ENCODE measurements around the gene ME2.
"Not testable (repeated sequence)": the region's sequence is repeated elsewhere in the genome, so short reads cannot be mapped to it uniquely, and the experiment has no call there.

ME2 gene

DNA sequence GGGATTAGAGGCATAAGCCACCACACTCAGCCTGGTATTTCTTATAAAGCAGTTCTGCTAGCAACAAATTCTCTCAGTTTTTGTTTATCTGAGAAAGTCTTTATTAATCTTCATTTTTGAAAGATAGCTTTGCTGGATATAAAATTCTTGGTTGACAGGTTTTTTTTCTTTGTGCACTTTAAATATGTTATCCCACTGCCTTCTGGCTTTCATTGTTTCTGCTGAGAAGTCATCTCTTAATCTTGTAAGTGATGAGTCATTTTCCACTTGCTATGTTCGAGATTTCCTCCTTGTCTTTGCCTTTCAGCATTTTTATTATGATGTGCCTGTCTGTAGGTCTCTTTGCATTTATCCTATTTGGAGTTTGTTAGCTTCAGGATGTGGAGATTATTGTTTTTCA, 83.1 kb downstream of the ME2 start:
- H3K4me3 ChIP-seq (ENCODE audit: low read depth, low read length) = no peak overlapping the region
- ChIA-PET CTCF (no interaction called here), POLR2A (no interaction called here)
- TF ChIP-seq, protein P1, sequence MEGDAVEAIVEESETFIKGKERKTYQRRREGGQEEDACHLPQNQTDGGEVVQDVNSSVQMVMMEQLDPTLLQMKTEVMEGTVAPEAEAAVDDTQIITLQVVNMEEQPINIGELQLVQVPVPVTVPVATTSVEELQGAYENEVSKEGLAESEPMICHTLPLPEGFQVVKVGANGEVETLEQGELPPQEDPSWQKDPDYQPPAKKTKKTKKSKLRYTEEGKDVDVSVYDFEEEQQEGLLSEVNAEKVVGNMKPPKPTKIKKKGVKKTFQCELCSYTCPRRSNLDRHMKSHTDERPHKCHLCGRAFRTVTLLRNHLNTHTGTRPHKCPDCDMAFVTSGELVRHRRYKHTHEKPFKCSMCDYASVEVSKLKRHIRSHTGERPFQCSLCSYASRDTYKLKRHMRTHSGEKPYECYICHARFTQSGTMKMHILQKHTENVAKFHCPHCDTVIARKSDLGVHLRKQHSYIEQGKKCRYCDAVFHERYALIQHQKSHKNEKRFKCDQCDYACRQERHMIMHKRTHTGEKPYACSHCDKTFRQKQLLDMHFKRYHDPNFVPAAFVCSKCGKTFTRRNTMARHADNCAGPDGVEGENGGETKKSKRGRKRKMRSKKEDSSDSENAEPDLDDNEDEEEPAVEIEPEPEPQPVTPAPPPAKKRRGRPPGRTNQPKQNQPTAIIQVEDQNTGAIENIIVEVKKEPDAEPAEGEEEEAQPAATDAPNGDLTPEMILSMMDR (IDR thresholded peaks at IDR 0.05; ENCODE audit: insufficient read depth, low read length, missing control alignments) = no peak
- DNase-seq (ENCODE audit: low read depth, low spot score) = no peak

DNA sequence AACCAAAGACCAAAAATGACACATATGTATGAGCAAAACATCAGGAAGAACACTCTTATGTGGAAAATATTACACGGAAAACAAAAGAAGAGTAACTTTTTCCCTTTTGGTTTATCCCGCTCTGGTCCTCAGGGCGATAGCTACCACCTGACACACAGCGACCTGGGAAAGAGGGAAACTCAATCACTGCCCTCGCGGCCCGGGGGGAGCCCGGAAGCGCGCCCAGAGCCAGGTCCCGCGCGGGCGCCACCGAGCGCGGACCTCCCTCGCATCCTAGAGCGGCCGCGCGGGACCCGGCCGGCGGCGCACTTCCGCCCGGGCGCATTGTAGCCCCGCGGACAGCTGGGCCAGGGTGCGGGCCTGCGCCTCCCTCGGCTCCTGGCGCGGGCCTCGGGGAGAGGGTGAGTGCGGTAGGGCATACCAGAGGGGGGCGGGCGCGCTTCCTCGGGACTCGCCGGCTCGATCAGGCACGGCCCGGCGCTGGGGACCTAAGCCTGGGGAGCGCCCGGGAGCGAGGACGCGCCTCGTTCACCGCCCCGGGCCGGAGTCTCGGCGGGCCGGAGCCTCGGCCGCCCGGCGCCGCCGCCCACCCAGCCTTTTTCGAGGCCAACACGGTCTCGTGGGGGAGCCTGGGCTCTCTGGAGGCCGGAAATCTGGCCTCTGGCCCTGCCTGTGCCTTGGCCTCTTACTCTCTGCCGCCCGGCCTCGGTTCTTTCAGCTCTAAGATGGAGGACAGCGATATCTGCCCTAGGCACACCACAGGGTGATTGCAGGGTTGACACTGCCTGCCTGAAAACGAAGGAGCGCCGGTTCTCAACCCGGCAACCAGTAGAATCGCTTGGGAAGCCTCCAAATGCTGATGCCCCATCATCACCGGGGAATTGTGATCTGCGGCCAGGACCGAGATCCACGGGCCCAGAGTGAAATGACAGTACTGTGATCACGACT, 89.1 kb downstream of the ME2 start, which contains the start of gene ELAC1:
TSS of gene ELAC1 (plus strand) at position 327 of the 948 bp plus-strand sequence. CDS start 6,365 bp downstream, outside the sequence.
- TF ChIP-seq, protein P1 (IDR thresholded peaks at IDR 0.05; ENCODE audit: insufficient read depth, low read length, missing control alignments) = no peak
- DNase-seq (ENCODE audit: low read depth, low spot score) = no peak
- ChIA-PET POLR2A (interaction anchor here (1.0 to 2.7 kb wide), 5 partner anchors 13 to 89 kb away, joined by 3 to 11 read pairs (median 4); partner anchors contain the start of genes ME2 and SMAD4), CTCF (interaction anchor here (1.0 kb wide), 1 partner anchor 18 kb away, joined by 3 read pairs; no protein-coding TSS in a partner anchor)
- H3K4me3 ChIP-seq (ENCODE audit: low read depth, low read length) = peak within 1 kb of the TSS; percentile 81

DNA sequence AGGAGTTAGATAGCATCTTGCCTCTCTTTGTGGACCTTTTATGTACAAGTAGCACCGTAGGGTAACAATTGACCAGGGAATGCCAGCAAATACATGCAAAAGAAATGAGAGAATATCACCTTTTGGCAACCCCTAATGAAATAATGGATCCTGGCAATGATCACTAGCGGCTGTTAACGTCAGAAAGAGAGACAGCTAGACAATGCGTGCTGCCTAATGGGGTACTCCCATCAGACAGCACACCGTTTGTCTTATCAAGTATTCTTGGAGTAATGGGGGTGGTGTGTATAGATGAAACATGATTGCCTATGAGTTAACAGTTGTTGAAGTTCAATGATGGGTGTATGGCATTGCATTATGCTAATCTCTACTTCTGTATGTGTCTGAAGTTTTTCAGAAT, 90.5 kb downstream of the ME2 start:
- ChIA-PET POLR2A (no interaction called here), CTCF (no interaction called here)

DNA sequence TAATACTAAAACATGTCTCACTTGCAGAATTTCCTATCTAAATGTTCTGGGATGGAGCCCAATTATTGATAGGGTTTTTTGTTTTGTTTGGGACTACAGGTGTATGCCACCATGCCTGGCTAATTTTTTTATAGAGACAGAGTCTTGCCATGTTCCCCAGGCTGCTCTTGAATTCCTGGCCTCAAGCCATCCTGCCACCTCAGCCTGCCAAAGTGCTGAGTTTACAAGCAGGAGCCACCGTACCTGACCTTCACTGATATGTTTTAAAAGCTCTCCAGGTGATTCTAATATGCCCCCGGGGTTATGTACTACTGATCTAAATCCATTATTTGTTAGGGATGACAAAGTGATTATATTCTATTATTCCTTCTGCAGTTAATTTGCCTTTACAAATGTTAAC, 91.1 kb downstream of the ME2 start:
- no peak for DNase-seq (ENCODE audit: low read depth, low spot score)
- H3K4me3 ChIP-seq (ENCODE audit: low read depth, low read length) = no peak overlapping the region
- CTCF ChIA-PET = no interaction called here
- POLR2A ChIA-PET = no interaction called here
- TF ChIP-seq, protein P1 (IDR thresholded peaks at IDR 0.05; ENCODE audit: insufficient read depth, low read length, missing control alignments) = no peak

More for the DNA sequence above, 90.5 kb downstream of the ME2 start:
- DNase-seq (ENCODE audit: low read depth, low spot score) = no peak
- no peak overlapping the region for H3K4me3 ChIP-seq (ENCODE audit: low read depth, low read length)
- TF ChIP-seq, protein P1 (IDR thresholded peaks at IDR 0.05; ENCODE audit: insufficient read depth, low read length, missing control alignments) = no peak

DNA sequence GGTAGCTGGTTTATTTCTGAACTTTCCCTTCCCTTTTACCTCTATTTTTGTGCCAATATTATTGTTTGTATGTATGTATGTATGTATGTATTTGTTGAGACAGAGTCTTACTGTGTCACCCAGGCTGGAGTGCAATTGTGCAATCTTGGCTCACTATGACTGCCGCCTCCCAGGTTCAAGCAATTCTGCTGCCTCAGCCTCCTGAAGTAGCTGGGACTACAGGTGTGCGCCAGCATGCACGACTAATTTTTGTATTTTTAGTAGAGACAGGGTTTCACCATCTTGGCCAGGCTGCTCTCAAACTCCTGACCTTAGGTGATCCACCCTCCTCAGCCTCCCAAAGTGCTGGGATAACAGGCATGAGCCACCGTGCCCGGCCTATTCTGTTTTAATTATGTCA, 93.5 kb downstream of the ME2 start:
- POLR2A ChIA-PET = interaction anchor here (0.6 kb wide), 1 partner anchor 1943 kb away, joined by 3 read pairs; no protein-coding TSS in a partner anchor
- CTCF ChIA-PET; H3K4me3 ChIP-seq (ENCODE audit: low read depth, low read length); DNase-seq (ENCODE audit: low read depth, low spot score): not testable (repeated sequence)

DNA sequence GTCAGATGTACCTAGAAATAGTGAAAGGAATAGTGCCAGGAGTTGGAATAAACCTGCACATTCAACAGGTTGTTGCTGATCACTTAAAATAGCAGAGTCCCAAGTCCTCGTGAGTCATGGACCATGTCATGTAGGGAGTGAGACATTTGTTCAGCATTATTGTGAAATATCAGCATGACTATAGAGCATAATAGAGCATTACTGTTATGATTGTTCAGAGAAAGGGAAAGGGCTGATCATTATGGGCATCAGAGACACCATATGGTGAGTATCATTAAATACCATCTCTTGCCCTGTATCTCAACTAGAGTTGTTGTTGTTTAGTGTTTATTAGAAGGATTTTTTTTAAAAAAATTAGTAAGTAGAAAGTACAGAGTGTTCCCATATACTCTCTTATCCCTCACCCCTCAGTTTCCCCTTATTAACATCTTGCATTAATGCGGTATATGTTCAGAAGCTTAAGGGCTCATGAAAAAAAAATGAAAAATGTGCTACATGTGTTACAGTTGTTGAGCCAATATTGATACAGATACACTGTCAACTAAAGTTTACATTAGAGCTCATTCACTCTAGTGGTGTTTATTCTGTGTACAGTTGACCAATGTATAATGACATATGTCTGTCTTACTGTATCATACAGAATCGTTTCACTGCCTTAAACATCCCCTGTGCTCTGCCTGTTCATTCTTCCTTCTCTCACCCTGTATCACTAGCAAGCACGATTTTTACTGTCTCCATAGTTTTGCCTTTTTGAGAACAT, 94.6 kb downstream of the ME2 start:
- POLR2A ChIA-PET = no interaction called here
- no peak for DNase-seq (ENCODE audit: low read depth, low spot score)
- CTCF ChIA-PET = no interaction called here
- no peak overlapping the region for H3K4me3 ChIP-seq (ENCODE audit: low read depth, low read length)
- TF ChIP-seq, protein P1 (IDR thresholded peaks at IDR 0.05; ENCODE audit: insufficient read depth, low read length, missing control alignments) = no peak

Data from AG04449 (cell line).